ENCODE results near the gene BAD. TPM values are rescaled to one million over a fixed set of nuclear protein-coding genes. Genes with fewer than 3 reads are reported as not detected.

Gene BAD
- total and polyA plus RNA-seq, 4 donors = 16.0 to 39.5 (median 30.2) TPM

DNA sequence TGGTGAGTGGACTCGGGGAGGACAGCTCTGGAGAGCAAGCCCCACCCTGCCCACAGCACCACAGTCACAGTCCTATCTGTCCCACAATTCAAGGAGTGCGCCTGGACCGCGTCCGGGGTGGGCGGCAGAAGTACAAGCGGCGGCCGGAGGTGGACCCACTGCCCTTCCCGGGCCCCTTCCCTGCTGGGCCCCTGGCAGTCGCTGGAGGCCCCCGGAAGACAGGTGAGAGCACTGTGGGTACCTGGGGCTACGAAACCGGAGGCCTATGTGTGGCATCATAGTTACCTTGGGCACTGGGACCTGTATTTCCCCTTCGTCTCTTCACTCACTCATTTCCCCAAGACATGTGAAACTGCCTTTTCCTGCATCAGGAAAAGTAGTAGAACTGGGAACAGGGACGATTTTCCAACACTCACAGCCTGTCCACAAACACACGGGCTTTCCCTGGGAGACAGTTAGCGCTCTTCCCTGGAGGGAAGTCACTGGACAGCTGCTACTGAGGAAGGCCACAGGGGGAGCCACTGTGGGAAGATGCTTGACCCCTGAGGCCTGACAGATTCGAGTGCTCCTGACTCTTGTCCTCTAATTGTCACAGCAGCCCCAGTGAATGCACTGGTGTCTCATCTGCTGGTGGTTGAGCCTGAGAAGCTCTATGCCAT, 29.8 kb upstream of the BAD start:
- WGBS = 87% methylated on average over 19 of the region's 19 CpGs
- no peak for TF ChIP-seq ZBTB33 (IDR thresholded peaks at IDR 0.05)
- no peak for TF ChIP-seq TAF1 (conservative IDR thresholded peaks at IDR 0.05)
- TF ChIP-seq, protein P1, sequence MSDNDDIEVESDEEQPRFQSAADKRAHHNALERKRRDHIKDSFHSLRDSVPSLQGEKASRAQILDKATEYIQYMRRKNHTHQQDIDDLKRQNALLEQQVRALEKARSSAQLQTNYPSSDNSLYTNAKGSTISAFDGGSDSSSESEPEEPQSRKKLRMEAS (IDR thresholded peaks at IDR 0.05) = no peak
- no peak for TF ChIP-seq YY1 (IDR thresholded peaks at IDR 0.05)
- TF ChIP-seq RXRA (IDR thresholded peaks at IDR 0.05) = no peak
- no peak for TF ChIP-seq FOXA2 (IDR thresholded peaks at IDR 0.05)
- TF ChIP-seq, protein P2, sequence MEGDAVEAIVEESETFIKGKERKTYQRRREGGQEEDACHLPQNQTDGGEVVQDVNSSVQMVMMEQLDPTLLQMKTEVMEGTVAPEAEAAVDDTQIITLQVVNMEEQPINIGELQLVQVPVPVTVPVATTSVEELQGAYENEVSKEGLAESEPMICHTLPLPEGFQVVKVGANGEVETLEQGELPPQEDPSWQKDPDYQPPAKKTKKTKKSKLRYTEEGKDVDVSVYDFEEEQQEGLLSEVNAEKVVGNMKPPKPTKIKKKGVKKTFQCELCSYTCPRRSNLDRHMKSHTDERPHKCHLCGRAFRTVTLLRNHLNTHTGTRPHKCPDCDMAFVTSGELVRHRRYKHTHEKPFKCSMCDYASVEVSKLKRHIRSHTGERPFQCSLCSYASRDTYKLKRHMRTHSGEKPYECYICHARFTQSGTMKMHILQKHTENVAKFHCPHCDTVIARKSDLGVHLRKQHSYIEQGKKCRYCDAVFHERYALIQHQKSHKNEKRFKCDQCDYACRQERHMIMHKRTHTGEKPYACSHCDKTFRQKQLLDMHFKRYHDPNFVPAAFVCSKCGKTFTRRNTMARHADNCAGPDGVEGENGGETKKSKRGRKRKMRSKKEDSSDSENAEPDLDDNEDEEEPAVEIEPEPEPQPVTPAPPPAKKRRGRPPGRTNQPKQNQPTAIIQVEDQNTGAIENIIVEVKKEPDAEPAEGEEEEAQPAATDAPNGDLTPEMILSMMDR (IDR thresholded peaks at IDR 0.05; ENCODE audit: low read depth, low read length, missing input control) = no peak
- TF ChIP-seq NR2F2 (IDR thresholded peaks at IDR 0.05) = no peak
- TF ChIP-seq RAD21 (IDR thresholded peaks at IDR 0.05) = no peak
- no peak for TF ChIP-seq HNF4G (IDR thresholded peaks at IDR 0.05)
- TF ChIP-seq, protein P3, sequence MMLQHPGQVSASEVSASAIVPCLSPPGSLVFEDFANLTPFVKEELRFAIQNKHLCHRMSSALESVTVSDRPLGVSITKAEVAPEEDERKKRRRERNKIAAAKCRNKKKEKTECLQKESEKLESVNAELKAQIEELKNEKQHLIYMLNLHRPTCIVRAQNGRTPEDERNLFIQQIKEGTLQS (IDR thresholded peaks at IDR 0.05) = no peak
- no peak for TF ChIP-seq GABPA (IDR thresholded peaks at IDR 0.05 in 1 of 2, conservative IDR thresholded peaks at IDR 0.05 in 1 of 2)
- no peak for TF ChIP-seq JUND (IDR thresholded peaks at IDR 0.05)
- TF ChIP-seq SP1 (IDR thresholded peaks at IDR 0.05) = no peak
- TF ChIP-seq HNF4A (conservative IDR thresholded peaks at IDR 0.05) = no peak
- TF ChIP-seq FOXA1 (IDR thresholded peaks at IDR 0.05) = no peak
- no peak for TF ChIP-seq REST (IDR thresholded peaks at IDR 0.05)
- no peak overlapping the region for H3K4me3 ChIP-seq (ENCODE audit: low read depth in 1 of 3, low read length in 3 of 3)
- no peaks in the 10 kb centered on the region for H3K27me3 ChIP-seq (ENCODE audit: control insufficient read depth in 4 of 4, insufficient read depth in 4 of 4, low read length in 3 of 4)
- DNase-seq (ENCODE audit: low spot score) = no peak
- peaks cover 7 to 56% (median 42%) of the 10 kb centered on the region in 4 donors for H3K4me1 ChIP-seq (ENCODE audit: control insufficient read depth in 4 of 4, insufficient read depth in 4 of 4, low read length in 3 of 4)
- no peak overlapping the region for H3K9ac ChIP-seq (ENCODE audit: low read depth in 1 of 2, low read length in 2 of 2)
- no peaks in the 10 kb centered on the region for H3K9me3 ChIP-seq (ENCODE audit: control insufficient read depth in 4 of 4, low read length in 3 of 4)
- peaks cover 4 to 26% (median 9%) of the 10 kb centered on the region in 4 donors for H3K36me3 ChIP-seq (ENCODE audit: control insufficient read depth in 4 of 4, insufficient read depth in 3 of 4, low read depth in 1 of 4, low read length in 3 of 4)
- no peak overlapping the region for H3K27ac ChIP-seq (ENCODE audit: low read depth in 1 of 2, low read length in 2 of 2)
